ENCODE results near the gene KRTAP10-7. TPM values are rescaled to one million over a fixed set of nuclear protein-coding genes. Genes with fewer than 3 reads are reported as not detected.

Gene KRTAP10-7
- total and polyA plus RNA-seq, 2 of the 13 experiments (the other 11 are each of a cell fraction or from before 2014, with no cell fraction given): not detected

GRCh38 chr21:44593598-44594405 lies 6.6 kb upstream of the KRTAP10-7 start (continued):
- TF ChIP-seq ZNF414 (CRISPR knock-in tag; IDR thresholded peaks at IDR 0.05) (peak; percentile 77; the same call in 1 of the 2 replicates), HNF1A (IDR thresholded peaks at IDR 0.05; ENCODE audit: low read depth) (no peak), HNF1A (CRISPR knock-in tag; IDR thresholded peaks at IDR 0.05; ENCODE audit: borderline replicate concordance) (no peak), POGZ (CRISPR knock-in tag; IDR thresholded peaks at IDR 0.05) (peak; percentile 27; the same call in 1 of the 2 replicates), RBAK (CRISPR knock-in tag; IDR thresholded peaks at IDR 0.05) (no peak), ZBTB38 (CRISPR knock-in tag; IDR thresholded peaks at IDR 0.05) (peak; percentile 71), ZNF790 (CRISPR knock-in tag; IDR thresholded peaks at IDR 0.05; ENCODE audit: borderline replicate concordance) (no peak), ELF4 (CRISPR knock-in tag; IDR thresholded peaks at IDR 0.05; ENCODE audit: borderline replicate concordance) (no peak), HOXA7 (CRISPR knock-in tag; IDR thresholded peaks at IDR 0.05) (no peak), ZNF264 (CRISPR knock-in tag; IDR thresholded peaks at IDR 0.05) (peak; percentile 83), HMG20B (CRISPR knock-in tag; conservative IDR thresholded peaks at IDR 0.05) (no peak), POLR2G (IDR thresholded peaks at IDR 0.05; ENCODE audit: low read depth, low read length) (no peak)
- TF ChIP-seq, protein P1, sequence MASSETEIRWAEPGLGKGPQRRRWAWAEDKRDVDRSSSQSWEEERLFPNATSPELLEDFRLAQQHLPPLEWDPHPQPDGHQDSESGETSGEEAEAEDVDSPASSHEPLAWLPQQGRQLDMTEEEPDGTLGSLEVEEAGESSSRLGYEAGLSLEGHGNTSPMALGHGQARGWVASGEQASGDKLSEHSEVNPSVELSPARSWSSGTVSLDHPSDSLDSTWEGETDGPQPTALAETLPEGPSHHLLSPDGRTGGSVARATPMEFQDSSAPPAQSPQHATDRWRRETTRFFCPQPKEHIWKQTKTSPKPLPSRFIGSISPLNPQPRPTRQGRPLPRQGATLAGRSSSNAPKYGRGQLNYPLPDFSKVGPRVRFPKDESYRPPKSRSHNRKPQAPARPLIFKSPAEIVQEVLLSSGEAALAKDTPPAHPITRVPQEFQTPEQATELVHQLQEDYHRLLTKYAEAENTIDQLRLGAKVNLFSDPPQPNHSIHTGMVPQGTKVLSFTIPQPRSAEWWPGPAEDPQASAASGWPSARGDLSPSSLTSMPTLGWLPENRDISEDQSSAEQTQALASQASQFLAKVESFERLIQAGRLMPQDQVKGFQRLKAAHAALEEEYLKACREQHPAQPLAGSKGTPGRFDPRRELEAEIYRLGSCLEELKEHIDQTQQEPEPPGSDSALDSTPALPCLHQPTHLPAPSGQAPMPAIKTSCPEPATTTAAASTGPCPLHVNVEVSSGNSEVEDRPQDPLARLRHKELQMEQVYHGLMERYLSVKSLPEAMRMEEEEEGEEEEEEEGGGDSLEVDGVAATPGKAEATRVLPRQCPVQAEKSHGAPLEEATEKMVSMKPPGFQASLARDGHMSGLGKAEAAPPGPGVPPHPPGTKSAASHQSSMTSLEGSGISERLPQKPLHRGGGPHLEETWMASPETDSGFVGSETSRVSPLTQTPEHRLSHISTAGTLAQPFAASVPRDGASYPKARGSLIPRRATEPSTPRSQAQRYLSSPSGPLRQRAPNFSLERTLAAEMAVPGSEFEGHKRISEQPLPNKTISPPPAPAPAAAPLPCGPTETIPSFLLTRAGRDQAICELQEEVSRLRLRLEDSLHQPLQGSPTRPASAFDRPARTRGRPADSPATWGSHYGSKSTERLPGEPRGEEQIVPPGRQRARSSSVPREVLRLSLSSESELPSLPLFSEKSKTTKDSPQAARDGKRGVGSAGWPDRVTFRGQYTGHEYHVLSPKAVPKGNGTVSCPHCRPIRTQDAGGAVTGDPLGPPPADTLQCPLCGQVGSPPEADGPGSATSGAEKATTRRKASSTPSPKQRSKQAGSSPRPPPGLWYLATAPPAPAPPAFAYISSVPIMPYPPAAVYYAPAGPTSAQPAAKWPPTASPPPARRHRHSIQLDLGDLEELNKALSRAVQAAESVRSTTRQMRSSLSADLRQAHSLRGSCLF (CRISPR knock-in tag; IDR thresholded peaks at IDR 0.05; ENCODE audit: borderline replicate concordance): no peak
- TF ChIP-seq, protein P2, sequence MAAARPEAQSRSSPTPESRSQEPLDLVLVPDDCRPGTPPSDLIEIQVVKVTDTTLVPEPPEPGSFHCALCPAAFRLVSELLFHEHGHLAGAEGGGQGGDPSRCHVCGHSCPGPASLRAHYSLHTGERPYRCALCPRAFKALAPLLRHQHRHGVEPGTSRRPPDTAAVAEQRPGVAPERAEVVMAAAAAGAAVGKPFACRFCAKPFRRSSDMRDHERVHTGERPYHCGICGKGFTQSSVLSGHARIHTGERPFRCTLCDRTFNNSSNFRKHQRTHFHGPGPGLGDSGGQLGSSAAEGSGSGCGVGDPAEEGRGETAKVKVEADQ (CRISPR knock-in tag; IDR thresholded peaks at IDR 0.05; ENCODE audit: borderline replicate concordance): peak; percentile 87; the same call in 1 of the 2 replicates
- TF ChIP-seq, protein P3, sequence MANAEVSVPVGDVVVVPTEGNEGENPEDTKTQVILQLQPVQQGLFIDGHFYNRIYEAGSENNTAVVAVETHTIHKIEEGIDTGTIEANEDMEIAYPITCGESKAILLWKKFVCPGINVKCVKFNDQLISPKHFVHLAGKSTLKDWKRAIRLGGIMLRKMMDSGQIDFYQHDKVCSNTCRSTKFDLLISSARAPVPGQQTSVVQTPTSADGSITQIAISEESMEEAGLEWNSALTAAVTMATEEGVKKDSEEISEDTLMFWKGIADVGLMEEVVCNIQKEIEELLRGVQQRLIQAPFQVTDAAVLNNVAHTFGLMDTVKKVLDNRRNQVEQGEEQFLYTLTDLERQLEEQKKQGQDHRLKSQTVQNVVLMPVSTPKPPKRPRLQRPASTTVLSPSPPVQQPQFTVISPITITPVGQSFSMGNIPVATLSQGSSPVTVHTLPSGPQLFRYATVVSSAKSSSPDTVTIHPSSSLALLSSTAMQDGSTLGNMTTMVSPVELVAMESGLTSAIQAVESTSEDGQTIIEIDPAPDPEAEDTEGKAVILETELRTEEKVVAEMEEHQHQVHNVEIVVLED (CRISPR knock-in tag; IDR thresholded peaks at IDR 0.05; ENCODE audit: borderline replicate concordance): peak; percentile 48; the same call in 1 of the 2 replicates

All from HepG2 (cell line).